PC-9 (cell line): ENCODE data around the gene DENND2A.

Experiments
- CTCF ChIP-seq: fragments of 200-600 bp; sonication (generic); conservative IDR thresholded peaks from 2 replicates; pipeline ENCODE4 v1.6.1; 2017; ENCODE audit warnings: mixed run types, antibody characterized with exemption, mild to moderate bottlenecking, moderate library complexity
- EZH2 ChIP-seq: fragments of 200-600 bp; sonication (generic); IDR thresholded peaks from 2 replicates; pipeline ENCODE4 v1.8.0; 2017; ENCODE audit warnings: antibody characterized with exemption, low read depth

- TF ChIP-seq CTCF, result no peak
- no peak for TF ChIP-seq EZH2
These were observed 138.6 kb downstream of the DENND2A start for GRCh38 chr7:140501966-140502365.
